ENCODE measurements around the gene CUX1.

CUX1 gene

DNA sequence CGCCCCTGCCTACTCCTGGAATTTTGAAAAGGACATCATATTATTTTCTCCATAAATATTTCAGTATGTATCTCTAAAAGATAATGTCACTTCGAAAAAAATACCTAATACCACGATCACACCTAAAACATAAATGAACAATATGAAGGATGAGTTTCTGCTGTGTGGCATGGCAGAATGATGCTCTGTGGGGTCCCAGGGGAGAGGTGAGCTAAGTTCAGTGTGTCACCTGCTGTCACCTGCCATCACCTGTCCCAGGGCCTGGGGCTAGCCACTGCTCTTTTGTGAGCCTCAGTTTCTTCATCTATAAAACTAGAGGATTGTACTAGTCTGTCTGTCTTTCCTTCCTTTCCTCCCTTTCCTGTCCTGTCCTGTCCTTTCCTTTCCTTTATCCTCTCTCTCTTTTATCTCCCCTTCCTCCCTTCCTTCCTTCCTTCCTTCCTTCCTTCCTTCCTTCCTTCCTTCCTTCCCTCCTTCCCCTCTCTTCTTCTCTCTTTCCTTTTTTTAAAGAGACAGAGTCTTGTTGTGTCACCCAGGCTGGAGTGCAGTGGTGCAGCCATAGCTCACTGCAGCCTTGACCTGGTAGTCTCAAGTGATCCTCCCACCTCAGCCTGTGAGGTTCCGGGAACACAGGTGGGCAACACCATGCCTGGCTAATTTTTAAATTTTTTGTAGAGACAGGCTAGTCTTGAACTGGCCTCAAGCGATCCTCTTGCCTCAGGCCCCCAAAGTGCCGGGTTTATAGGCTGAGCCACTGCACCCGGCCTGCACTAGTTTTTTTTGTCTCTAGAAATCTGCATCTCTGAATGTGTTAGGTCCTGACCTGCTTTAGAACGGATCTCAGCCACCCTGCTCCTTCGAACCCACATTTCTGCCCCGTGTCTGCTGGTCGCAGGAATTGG, 43.1 kb downstream of the CUX1 start:
- H3K4me3 ChIP-seq (ENCODE audit: control insufficient read depth, low read depth, low read length): no peak overlapping the region
- TF ChIP-seq, protein P1, sequence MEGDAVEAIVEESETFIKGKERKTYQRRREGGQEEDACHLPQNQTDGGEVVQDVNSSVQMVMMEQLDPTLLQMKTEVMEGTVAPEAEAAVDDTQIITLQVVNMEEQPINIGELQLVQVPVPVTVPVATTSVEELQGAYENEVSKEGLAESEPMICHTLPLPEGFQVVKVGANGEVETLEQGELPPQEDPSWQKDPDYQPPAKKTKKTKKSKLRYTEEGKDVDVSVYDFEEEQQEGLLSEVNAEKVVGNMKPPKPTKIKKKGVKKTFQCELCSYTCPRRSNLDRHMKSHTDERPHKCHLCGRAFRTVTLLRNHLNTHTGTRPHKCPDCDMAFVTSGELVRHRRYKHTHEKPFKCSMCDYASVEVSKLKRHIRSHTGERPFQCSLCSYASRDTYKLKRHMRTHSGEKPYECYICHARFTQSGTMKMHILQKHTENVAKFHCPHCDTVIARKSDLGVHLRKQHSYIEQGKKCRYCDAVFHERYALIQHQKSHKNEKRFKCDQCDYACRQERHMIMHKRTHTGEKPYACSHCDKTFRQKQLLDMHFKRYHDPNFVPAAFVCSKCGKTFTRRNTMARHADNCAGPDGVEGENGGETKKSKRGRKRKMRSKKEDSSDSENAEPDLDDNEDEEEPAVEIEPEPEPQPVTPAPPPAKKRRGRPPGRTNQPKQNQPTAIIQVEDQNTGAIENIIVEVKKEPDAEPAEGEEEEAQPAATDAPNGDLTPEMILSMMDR (IDR thresholded peaks at IDR 0.05; ENCODE audit: control insufficient read depth, insufficient read depth, low read depth, low read length, missing control alignments): no peak
- DNase-seq (ENCODE audit: low read depth): no peak

GRCh38 chr7:101861218-101861775, 43.9 kb downstream of the CUX1 start:
- H3K4me3 ChIP-seq (ENCODE audit: control insufficient read depth, low read depth, low read length): no peak overlapping the region
- TF ChIP-seq, protein P1 (IDR thresholded peaks at IDR 0.05; ENCODE audit: control insufficient read depth, insufficient read depth, low read depth, low read length, missing control alignments): no peak
- DNase-seq (ENCODE audit: low read depth): no peak

DNA sequence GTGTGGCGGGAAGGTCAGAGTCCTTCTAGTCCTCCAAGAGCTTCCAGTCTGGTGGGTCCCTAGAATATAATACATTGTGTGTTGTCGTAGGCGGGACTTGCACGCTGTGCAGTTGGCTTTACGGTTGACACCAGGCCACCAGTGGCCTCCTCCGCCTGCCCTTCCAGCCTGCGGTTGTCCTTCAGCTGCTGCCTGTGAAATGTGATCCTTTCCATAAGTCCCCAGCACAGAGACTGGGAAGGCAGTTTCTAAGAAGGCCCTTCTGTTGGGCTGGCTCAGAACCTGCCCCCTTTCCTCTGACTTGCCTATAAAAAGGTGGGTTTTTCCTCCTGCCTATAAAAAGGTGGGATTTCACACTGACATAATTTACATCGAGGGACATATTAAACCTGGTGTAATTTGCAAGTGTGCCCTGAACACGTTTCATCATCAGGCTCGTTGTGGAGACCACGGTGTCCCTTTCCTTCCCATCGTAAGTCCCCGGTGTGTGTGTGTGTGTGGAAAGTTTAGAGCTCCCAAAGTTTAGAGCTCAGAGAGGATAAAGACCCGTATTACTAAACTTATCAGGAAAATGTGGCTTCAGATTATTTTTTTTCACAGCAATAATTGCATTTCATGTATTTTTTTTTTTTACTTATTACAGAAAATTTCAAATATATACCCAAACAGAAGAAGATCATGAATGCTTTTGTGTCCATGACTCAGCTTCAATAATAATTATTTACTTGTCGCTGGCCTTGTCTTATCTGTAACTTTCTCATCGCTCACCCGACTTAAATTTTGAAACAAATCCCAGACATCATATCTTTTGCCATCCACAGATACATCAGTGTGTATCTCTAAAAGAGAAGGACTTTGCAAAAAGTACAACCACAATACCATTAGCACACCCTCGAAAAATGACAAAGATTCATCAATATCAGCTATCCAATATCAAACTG, 45.1 kb downstream of the CUX1 start:
- no peak for DNase-seq (ENCODE audit: low read depth)
- no peak overlapping the region for H3K4me3 ChIP-seq (ENCODE audit: control insufficient read depth, low read depth, low read length)
- TF ChIP-seq, protein P1 (IDR thresholded peaks at IDR 0.05; ENCODE audit: control insufficient read depth, insufficient read depth, low read depth, low read length, missing control alignments): no peak

- TF ChIP-seq, protein P1 (IDR thresholded peaks at IDR 0.05; ENCODE audit: control insufficient read depth, insufficient read depth, low read depth, low read length, missing control alignments): no peak
- H3K4me3 ChIP-seq (ENCODE audit: control insufficient read depth, low read depth, low read length): no peak overlapping the region
- DNase-seq (ENCODE audit: low read depth): no peak
Observed at GRCh38 chr7:101863598-101863997, 46.2 kb downstream of the CUX1 start.

- H3K4me3 ChIP-seq (ENCODE audit: control insufficient read depth, low read depth, low read length): no peak overlapping the region
- DNase-seq (ENCODE audit: low read depth): no peak
- TF ChIP-seq, protein P1 (IDR thresholded peaks at IDR 0.05; ENCODE audit: control insufficient read depth, insufficient read depth, low read depth, low read length, missing control alignments): no peak
Observed at GRCh38 chr7:101864039-101864438, 46.6 kb downstream of the CUX1 start.

- TF ChIP-seq, protein P1 (IDR thresholded peaks at IDR 0.05; ENCODE audit: control insufficient read depth, insufficient read depth, low read depth, low read length, missing control alignments): no peak
- no peak overlapping the region for H3K4me3 ChIP-seq (ENCODE audit: control insufficient read depth, low read depth, low read length)
- DNase-seq (ENCODE audit: low read depth): no peak
Observed at GRCh38 chr7:101865031-101865430, 47.6 kb downstream of the CUX1 start.
